ENCODE data around the gene CXCL3.

CXCL3 gene

DNA sequence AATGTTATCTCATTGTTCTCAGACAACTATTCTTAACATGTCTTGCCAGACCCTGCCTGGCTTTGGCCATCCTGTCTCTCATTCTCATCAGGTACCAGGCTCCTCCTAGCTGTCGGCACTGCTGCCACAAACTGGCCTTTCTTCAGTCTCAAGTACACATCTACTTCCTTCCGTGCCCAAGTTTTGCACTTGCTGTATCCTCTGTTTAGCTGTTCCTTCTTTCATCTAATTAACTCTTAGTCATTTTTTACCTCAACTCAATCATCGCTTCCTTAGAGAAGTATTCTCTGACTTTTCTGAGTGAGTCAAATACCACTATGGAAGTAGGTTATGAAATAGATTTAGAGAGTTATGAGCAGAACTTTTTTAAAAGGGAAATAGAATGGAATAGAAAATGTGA is 19.7 kb downstream of the CXCL3 start:
- H3K4me1 ChIP-seq (ENCODE audit: control insufficient read depth in 1 of 2, insufficient read depth in 2 of 2, low read length in 2 of 2), result peaks cover 0 to 4% of the 10 kb centered on the region in 2 donors
- no peak overlapping the region for H3K27ac ChIP-seq (ENCODE audit: low read depth, low read length)
- H3K27me3 ChIP-seq (ENCODE audit: control insufficient read depth in 1 of 2, insufficient read depth in 2 of 2, low read length in 2 of 2), result no peaks in the 10 kb centered on the region
- no peak overlapping the region for H3K9ac ChIP-seq (ENCODE audit: low read depth in 1 of 2, low read length in 2 of 2)
- no peaks in the 10 kb centered on the region for H3K9me3 ChIP-seq (ENCODE audit: control insufficient read depth in 1 of 2, low read length in 2 of 2)
- no peaks in the 10 kb centered on the region for H3K36me3 ChIP-seq (ENCODE audit: control insufficient read depth in 1 of 2, insufficient read depth in 2 of 2, low read length in 2 of 2)
- H3K4me3 ChIP-seq (ENCODE audit: low read depth in 1 of 2, low read length in 2 of 2), result no peak overlapping the region

DNA sequence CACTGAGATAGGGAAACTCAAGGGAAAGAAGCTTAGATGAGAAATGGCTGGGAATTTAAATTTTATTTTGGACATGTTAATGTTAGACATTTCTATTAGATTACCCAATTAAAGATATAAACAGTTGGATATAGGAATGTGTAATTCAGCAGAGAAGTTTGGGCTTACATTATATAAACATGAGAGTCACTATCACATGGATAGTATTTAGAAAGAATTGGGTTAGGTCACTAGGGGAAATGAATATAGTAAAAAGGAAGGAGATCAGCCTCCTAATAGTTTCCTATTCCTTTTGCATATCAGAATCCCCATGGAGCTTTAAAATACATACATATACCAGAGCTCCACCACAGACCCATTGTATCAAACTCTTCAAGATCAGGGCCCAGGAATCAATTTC is 20.4 kb downstream of the CXCL3 start:
- no peaks in the 10 kb centered on the region for H3K4me1 ChIP-seq (ENCODE audit: control insufficient read depth in 1 of 2, insufficient read depth in 2 of 2, low read length in 2 of 2)
- H3K9ac ChIP-seq (ENCODE audit: low read depth in 1 of 2, low read length in 2 of 2), result no peak overlapping the region
- H3K9me3 ChIP-seq (ENCODE audit: control insufficient read depth in 1 of 2, low read length in 2 of 2), result no peaks in the 10 kb centered on the region
- no peak overlapping the region for H3K27ac ChIP-seq (ENCODE audit: low read depth, low read length)
- H3K27me3 ChIP-seq (ENCODE audit: control insufficient read depth in 1 of 2, insufficient read depth in 2 of 2, low read length in 2 of 2), result no peaks in the 10 kb centered on the region
- no peaks in the 10 kb centered on the region for H3K36me3 ChIP-seq (ENCODE audit: control insufficient read depth in 1 of 2, insufficient read depth in 2 of 2, low read length in 2 of 2)
- H3K4me3 ChIP-seq (ENCODE audit: low read depth in 1 of 2, low read length in 2 of 2), result no peak overlapping the region

GRCh38 chr4:74016068-74016467 is 22.4 kb downstream of the CXCL3 start:
- H3K9ac ChIP-seq (ENCODE audit: low read depth in 1 of 2, low read length in 2 of 2), result no peak overlapping the region
- H3K27ac ChIP-seq (ENCODE audit: low read depth, low read length), result no peak overlapping the region
- H3K9me3 ChIP-seq (ENCODE audit: control insufficient read depth in 1 of 2, low read length in 2 of 2), result no peaks in the 10 kb centered on the region
- no peaks in the 10 kb centered on the region for H3K36me3 ChIP-seq (ENCODE audit: control insufficient read depth in 1 of 2, insufficient read depth in 2 of 2, low read length in 2 of 2)
- H3K4me1 ChIP-seq (ENCODE audit: control insufficient read depth in 1 of 2, insufficient read depth in 2 of 2, low read length in 2 of 2), result no peaks in the 10 kb centered on the region
- H3K4me3 ChIP-seq (ENCODE audit: low read depth in 1 of 2, low read length in 2 of 2), result no peak overlapping the region
- no peaks in the 10 kb centered on the region for H3K27me3 ChIP-seq (ENCODE audit: control insufficient read depth in 1 of 2, insufficient read depth in 2 of 2, low read length in 2 of 2)

DNA sequence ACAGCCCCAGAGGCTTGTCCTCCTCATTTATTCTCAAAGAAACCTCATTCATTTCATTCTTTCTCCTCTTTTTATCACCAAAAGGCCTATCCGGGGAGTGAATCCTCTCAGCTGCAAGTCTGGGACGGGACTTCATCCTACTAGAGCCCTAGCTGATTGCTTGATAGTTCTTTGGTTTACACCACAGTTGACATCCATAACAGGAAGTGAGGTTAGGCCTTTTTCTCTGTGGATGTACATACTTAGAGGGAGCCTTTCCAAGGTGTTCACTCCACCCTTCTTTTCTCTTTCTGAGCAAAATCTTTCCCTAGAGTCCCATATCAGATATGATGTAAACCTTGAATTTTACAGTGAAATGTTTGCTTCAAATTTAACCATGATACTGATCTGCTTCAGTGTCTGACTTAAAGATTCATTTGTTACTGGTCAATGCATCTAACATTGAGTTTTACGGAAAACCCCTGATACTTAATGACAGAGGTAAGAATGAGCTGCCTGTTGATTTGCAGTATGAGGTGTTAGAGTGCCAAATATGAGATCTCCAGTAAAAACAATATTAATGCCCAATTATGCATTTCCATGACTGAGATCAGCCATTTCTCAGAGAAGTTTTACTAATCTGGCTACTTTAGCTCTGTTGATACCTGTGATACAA is 23.2 kb downstream of the CXCL3 start:
- Histone ChIP-seq H3K4me1 (ENCODE audit: control insufficient read depth in 1 of 2, insufficient read depth in 2 of 2, low read length in 2 of 2) (no peaks in the 10 kb centered on the region), H3K4me3 (ENCODE audit: low read depth in 1 of 2, low read length in 2 of 2) (no peak overlapping the region), H3K36me3 (ENCODE audit: control insufficient read depth in 1 of 2, insufficient read depth in 2 of 2, low read length in 2 of 2) (no peaks in the 10 kb centered on the region), H3K27ac (ENCODE audit: low read depth, low read length) (no peak overlapping the region), H3K27me3 (ENCODE audit: control insufficient read depth in 1 of 2, insufficient read depth in 2 of 2, low read length in 2 of 2) (no peaks in the 10 kb centered on the region), H3K9me3 (ENCODE audit: control insufficient read depth in 1 of 2, low read length in 2 of 2) (no peaks in the 10 kb centered on the region), H3K9ac (ENCODE audit: low read depth in 1 of 2, low read length in 2 of 2) (no peak overlapping the region)

- Histone ChIP-seq H3K27me3 (ENCODE audit: control insufficient read depth in 1 of 2, insufficient read depth in 2 of 2, low read length in 2 of 2) (no peaks in the 10 kb centered on the region), H3K9me3 (ENCODE audit: control insufficient read depth in 1 of 2, low read length in 2 of 2) (no peaks in the 10 kb centered on the region), H3K4me3 (ENCODE audit: low read depth in 1 of 2, low read length in 2 of 2) (no peak overlapping the region), H3K4me1 (ENCODE audit: control insufficient read depth in 1 of 2, insufficient read depth in 2 of 2, low read length in 2 of 2) (no peaks in the 10 kb centered on the region), H3K27ac (ENCODE audit: low read depth, low read length) (no peak overlapping the region), H3K9ac (ENCODE audit: low read depth in 1 of 2, low read length in 2 of 2) (no peak overlapping the region), H3K36me3 (ENCODE audit: control insufficient read depth in 1 of 2, insufficient read depth in 2 of 2, low read length in 2 of 2) (no peaks in the 10 kb centered on the region)
Measured at GRCh38 chr4:74014332-74014731, 24.2 kb downstream of the CXCL3 start.

DNA sequence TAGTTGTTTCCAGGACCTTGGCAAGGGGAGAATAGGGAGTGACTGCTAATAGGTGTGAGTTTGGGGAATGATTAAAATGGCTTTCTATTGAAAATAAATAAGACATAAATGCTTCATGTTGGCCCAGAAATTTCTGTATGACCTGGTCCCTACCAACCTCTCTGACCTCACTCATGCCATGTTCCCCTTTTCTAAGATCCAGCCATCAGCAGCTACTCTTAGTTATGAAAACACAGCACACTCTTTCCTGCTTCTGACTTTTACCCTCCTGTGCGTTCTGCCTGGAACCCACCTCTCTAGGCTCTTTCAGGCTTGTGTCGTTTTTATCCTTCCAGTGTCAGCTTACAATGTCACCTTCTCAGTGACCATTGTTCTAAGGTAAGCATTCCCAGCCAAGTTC is 25.2 kb downstream of the CXCL3 start:
- no peaks in the 10 kb centered on the region for H3K36me3 ChIP-seq (ENCODE audit: control insufficient read depth in 1 of 2, insufficient read depth in 2 of 2, low read length in 2 of 2)
- no peak overlapping the region for H3K27ac ChIP-seq (ENCODE audit: low read depth, low read length)
- H3K9ac ChIP-seq (ENCODE audit: low read depth in 1 of 2, low read length in 2 of 2), result no peak overlapping the region
- no peak overlapping the region for H3K4me3 ChIP-seq (ENCODE audit: low read depth in 1 of 2, low read length in 2 of 2)
- H3K4me1 ChIP-seq (ENCODE audit: control insufficient read depth in 1 of 2, insufficient read depth in 2 of 2, low read length in 2 of 2), result no peaks in the 10 kb centered on the region
- no peaks in the 10 kb centered on the region for H3K27me3 ChIP-seq (ENCODE audit: control insufficient read depth in 1 of 2, insufficient read depth in 2 of 2, low read length in 2 of 2)
- no peaks in the 10 kb centered on the region for H3K9me3 ChIP-seq (ENCODE audit: control insufficient read depth in 1 of 2, low read length in 2 of 2)

DNA sequence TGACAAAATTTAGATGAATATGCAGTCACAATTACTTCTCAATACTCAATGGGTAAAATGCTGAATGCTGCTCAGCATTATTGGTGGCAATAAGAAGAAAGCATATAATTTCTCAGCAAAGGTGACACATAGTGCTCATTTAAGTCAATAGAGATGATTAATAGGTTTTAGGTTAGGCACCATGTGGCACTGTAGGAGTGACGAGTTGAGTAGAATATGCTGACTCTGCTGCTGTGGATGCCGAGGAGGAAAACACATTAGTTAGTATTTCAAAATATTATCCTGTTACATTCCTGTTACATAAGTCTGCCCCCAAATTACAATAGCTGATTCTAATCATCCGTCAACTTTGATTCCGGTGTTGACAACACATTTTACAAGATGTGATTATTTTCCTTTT is 26.4 kb downstream of the CXCL3 start:
- H3K9me3 ChIP-seq (ENCODE audit: control insufficient read depth in 1 of 2, low read length in 2 of 2), result no peaks in the 10 kb centered on the region
- H3K36me3 ChIP-seq (ENCODE audit: control insufficient read depth in 1 of 2, insufficient read depth in 2 of 2, low read length in 2 of 2), result no peaks in the 10 kb centered on the region
- H3K27ac ChIP-seq (ENCODE audit: low read depth, low read length), result no peak overlapping the region
- no peak overlapping the region for H3K9ac ChIP-seq (ENCODE audit: low read depth in 1 of 2, low read length in 2 of 2)
- H3K27me3 ChIP-seq (ENCODE audit: control insufficient read depth in 1 of 2, insufficient read depth in 2 of 2, low read length in 2 of 2), result no peaks in the 10 kb centered on the region
- no peaks in the 10 kb centered on the region for H3K4me1 ChIP-seq (ENCODE audit: control insufficient read depth in 1 of 2, insufficient read depth in 2 of 2, low read length in 2 of 2)
- H3K4me3 ChIP-seq (ENCODE audit: low read depth in 1 of 2, low read length in 2 of 2), result no peak overlapping the region

DNA sequence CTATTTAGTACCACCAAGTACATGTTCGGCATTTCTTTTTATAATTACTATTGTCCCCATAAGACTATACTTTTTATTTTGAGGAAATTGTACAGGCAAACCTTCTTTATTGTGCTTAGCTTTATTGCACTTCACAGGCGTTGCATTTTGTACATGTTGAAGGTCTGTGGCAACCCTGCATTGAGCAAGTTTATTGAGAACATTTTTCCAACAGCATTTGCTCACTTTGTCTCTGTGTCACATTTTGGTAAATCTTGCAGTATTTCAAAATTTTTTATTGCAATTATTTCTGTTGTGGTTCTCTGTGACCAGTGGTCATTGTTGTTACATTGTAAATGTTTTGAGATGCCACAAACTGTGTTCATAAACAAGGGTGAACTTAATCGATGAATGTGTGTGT is 29.2 kb downstream of the CXCL3 start:
- Histone ChIP-seq H3K36me3 (ENCODE audit: control insufficient read depth in 1 of 2, insufficient read depth in 2 of 2, low read length in 2 of 2) (no peaks in the 10 kb centered on the region), H3K4me3 (ENCODE audit: low read depth in 1 of 2, low read length in 2 of 2) (no peak overlapping the region), H3K27ac (ENCODE audit: low read depth, low read length) (no peak overlapping the region), H3K27me3 (ENCODE audit: control insufficient read depth in 1 of 2, insufficient read depth in 2 of 2, low read length in 2 of 2) (no peaks in the 10 kb centered on the region), H3K9me3 (ENCODE audit: control insufficient read depth in 1 of 2, low read length in 2 of 2) (no peaks in the 10 kb centered on the region), H3K9ac (ENCODE audit: low read depth in 1 of 2, low read length in 2 of 2) (no peak overlapping the region), H3K4me1 (ENCODE audit: control insufficient read depth in 1 of 2, insufficient read depth in 2 of 2, low read length in 2 of 2) (peaks cover 0 to 3% of the 10 kb centered on the region in 2 donors)

GRCh38 chr4:74006009-74006476 is 32.4 kb downstream of the CXCL3 start:
- Histone ChIP-seq H3K36me3 (ENCODE audit: control insufficient read depth in 1 of 2, insufficient read depth in 2 of 2, low read length in 2 of 2) (no peaks in the 10 kb centered on the region), H3K27ac (ENCODE audit: low read depth, low read length) (no peak overlapping the region), H3K4me3 (ENCODE audit: low read depth in 1 of 2, low read length in 2 of 2) (no peak overlapping the region), H3K4me1 (ENCODE audit: control insufficient read depth in 1 of 2, insufficient read depth in 2 of 2, low read length in 2 of 2) (peaks cover 0 to 3% of the 10 kb centered on the region in 2 donors), H3K9me3 (ENCODE audit: control insufficient read depth in 1 of 2, low read length in 2 of 2) (no peaks in the 10 kb centered on the region), H3K9ac (ENCODE audit: low read depth in 1 of 2, low read length in 2 of 2) (no peak overlapping the region), H3K27me3 (ENCODE audit: control insufficient read depth in 1 of 2, insufficient read depth in 2 of 2, low read length in 2 of 2) (no peaks in the 10 kb centered on the region)

DNA sequence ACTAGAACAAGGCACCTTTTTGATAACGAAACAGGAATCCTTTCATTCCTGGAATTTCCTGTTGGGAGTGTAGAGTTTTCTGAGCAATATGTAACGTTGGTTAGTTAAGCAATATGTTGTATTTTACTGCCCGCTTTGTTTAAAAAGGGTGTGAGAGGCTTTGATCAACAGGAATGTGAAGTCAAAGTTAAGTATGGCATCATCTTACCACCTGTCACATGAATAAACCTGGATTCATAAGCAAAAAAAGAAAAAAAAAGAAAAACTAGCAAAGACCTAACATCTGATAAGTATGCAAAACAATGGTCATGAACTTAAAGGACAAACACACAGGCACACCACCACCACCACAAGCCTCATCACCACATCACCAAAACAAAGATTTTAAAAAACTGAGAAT is 33.0 kb downstream of the CXCL3 start:
- Histone ChIP-seq H3K27me3 (ENCODE audit: control insufficient read depth in 1 of 2, insufficient read depth in 2 of 2, low read length in 2 of 2) (no peaks in the 10 kb centered on the region), H3K9ac (ENCODE audit: low read depth in 1 of 2, low read length in 2 of 2) (no peak overlapping the region), H3K4me3 (ENCODE audit: low read depth in 1 of 2, low read length in 2 of 2) (no peak overlapping the region), H3K4me1 (ENCODE audit: control insufficient read depth in 1 of 2, insufficient read depth in 2 of 2, low read length in 2 of 2) (peaks cover 0 to 3% of the 10 kb centered on the region in 2 donors), H3K27ac (ENCODE audit: low read depth, low read length) (no peak overlapping the region), H3K9me3 (ENCODE audit: control insufficient read depth in 1 of 2, low read length in 2 of 2) (no peaks in the 10 kb centered on the region), H3K36me3 (ENCODE audit: control insufficient read depth in 1 of 2, insufficient read depth in 2 of 2, low read length in 2 of 2) (no peaks in the 10 kb centered on the region)

GRCh38 chr4:74004668-74005067 is 33.8 kb downstream of the CXCL3 start:
- Histone ChIP-seq H3K4me1 (ENCODE audit: control insufficient read depth in 1 of 2, insufficient read depth in 2 of 2, low read length in 2 of 2) (peaks cover 0 to 3% of the 10 kb centered on the region in 2 donors), H3K36me3 (ENCODE audit: control insufficient read depth in 1 of 2, insufficient read depth in 2 of 2, low read length in 2 of 2) (no peaks in the 10 kb centered on the region), H3K9me3 (ENCODE audit: control insufficient read depth in 1 of 2, low read length in 2 of 2) (no peaks in the 10 kb centered on the region), H3K27ac (ENCODE audit: low read depth, low read length) (no peak overlapping the region), H3K9ac (ENCODE audit: low read depth in 1 of 2, low read length in 2 of 2) (no peak overlapping the region), H3K27me3 (ENCODE audit: control insufficient read depth in 1 of 2, insufficient read depth in 2 of 2, low read length in 2 of 2) (no peaks in the 10 kb centered on the region), H3K4me3 (ENCODE audit: low read depth in 1 of 2, low read length in 2 of 2) (no peak overlapping the region)
